Heart right ventricle (tissue), 16 donors: ENCODE results near the gene CIROP. TPM values are rescaled to one million over a fixed set of nuclear protein-coding genes. Genes with fewer than 3 reads are reported as not detected.

Experiments used
- ATAC-seq, 8 donors: fragments of 200-7000 bp; cut with Tn5 transposase; one replicate each; pipeline ENCODE4 v1.9.1; 2020; ENCODE audit warnings: mild to moderate bottlenecking in 8 of 8, moderate library complexity in 8 of 8, moderate number of reproducible peaks in 1 of 8
- DNase-seq, 2 donors: peaks; one replicate each; pipeline ENCODE4 v3.0.0-alpha.2; 2020
- H3K27ac ChIP-seq, 10 donors: fragments of 200-600 bp; sonication (generic) in 2 of 10; one replicate each; pipeline versions ENCODE4 v1.5.0 to v1.8.0; 2020 to 2022; ENCODE audit warnings: mild to moderate bottlenecking in 3 of 10
- H3K27me3 ChIP-seq, 7 donors: fragments of 200-600 bp; one replicate each; pipeline ENCODE4 v1.8.0; 2021 to 2022; ENCODE audit warnings: mild to moderate bottlenecking in 2 of 7
- H3K36me3 ChIP-seq, 9 donors: fragments of 200-600 bp; sonication (generic) in 1 of 9; one replicate each; pipeline versions ENCODE4 v1.5.0 to v1.8.0; 2020 to 2022; ENCODE audit warnings: mild to moderate bottlenecking in 2 of 9
- H3K4me1 ChIP-seq, 9 donors: fragments of 200-600 bp; sonication (generic) in 1 of 9; one replicate each; pipeline versions ENCODE4 v1.5.0 to v1.8.0; 2020 to 2022; ENCODE audit warnings: mild to moderate bottlenecking in 4 of 9
- H3K4me3 ChIP-seq, 10 donors: fragments of 200-600 bp; sonication (generic) in 2 of 10; one replicate each; pipeline versions ENCODE4 v1.5.0 to v1.8.0; 2020 to 2022; ENCODE audit warnings: mild to moderate bottlenecking in 7 of 10, moderate library complexity in 2 of 10
- H3K9me3 ChIP-seq, 11 donors: fragments of 200-600 bp in 10 of 11; sonication (generic) in 2 of 11; one replicate each; pipeline versions ENCODE4 v1.5.0 to v1.8.0; 2013 to 2022; ENCODE audit warnings: mild to moderate bottlenecking in 2 of 11, control low read depth in 1 of 11, moderate library complexity in 1 of 11
- CTCF ChIP-seq, 9 donors: fragments of 200-600 bp; sonication (generic) in 2 of 9; IDR thresholded peaks; one replicate each; pipeline versions ENCODE4 v1.5.0 to v1.8.0; 2021 to 2022; ENCODE audit warnings: antibody characterized with exemption in 9 of 9, mild to moderate bottlenecking in 5 of 9, moderate library complexity in 1 of 9
- WGBS, 2 donors: extraction: QIAGEN DNeasy Blood & Tissue Kit; methylation state at CpG; one replicate each; pipeline ENCODE4 v1.1.7; 2013; ENCODE audit warnings: inconsistent platforms in 1 of 2; 5-methylcytosine and 5-hydroxymethylcytosine counted together
- intact Hi-C, 10 donors: fragments of 100-400 bp; cut with DNase I; formaldehyde crosslinking; loops; one replicate each; pipeline versions ENCODE4 v1.11.1 to v1.14.2; 2022
- polyA plus RNA-seq, 2 donors: library from polyadenylated mRNA; stranded (reverse); fragments of 200-250 nt; gene quantifications; one replicate each; pipeline ENCODE4 v1.2.3, GENCODE V29; 2013
- total RNA-seq, 10 donors: library from RNA; stranded (reverse); fragmentation: NEBNext Ultra II Directional in 3 of 10; extraction: Animal tissue kit (Norgen Biotek cat#: 25700) in 3 of 10; gene quantifications; one replicate each; pipeline versions ENCODE4 v1.2.1 to v1.2.4, GENCODE V29; 2021 to 2023
- donor health status: Arrhythmogenic right ventricular cardiomyopathy.
- donor health status: ischemic (EF 13 %, LVEDD 7.1; RV severe dilation, severe dysfunction).
- donor health status: healthy with polysubstance abuse.
- donor health status: DM: no; HTN: yes; CAD: no.
- donor health status: DM: no; HTN: no; CAD: no.
- donor health status: ischemic (EF 25% LVEDD 6.9; RV normal size, moderate dysfunction).
- donor health status: ischemic (EF 25% LVEDD 5.7; RV mildly dilated, moderate dysfunction).
- donor health status: healthy.
- donor health status: DM: yes; HTN: yes; CAD: no.
- donor health status: Ischemic cardiomyopathy.
- donor health status: ischemic (EF 35%, LVEDD 5.7; RV mildly dilated, moderate dysfunction).
- donor health status: nonischemic (EF 11% LVEDD 7.7; RV severe dilation, severe dysfunction).
- donor health status: DM: yes; HTN: yes; CAD: no.
- donor health status: PGD.
- donor health status: ischemic (EF 29% LVEDD 5.4; RV normal size, mild dysfunction).
- donor health status: nonischemic (EF 23%, LVEDD 6.1; RV moderate dilation, normal function).

The CIROP gene
- total and polyA plus RNA-seq, 12 donors = not detected

GRCh38 chr14:23148591-23149249, 43.9 kb upstream of the CIROP start:
- TF ChIP-seq CTCF (IDR thresholded peaks at IDR 0.05) = no peak
- 91 to 92% methylated on average over 5 of the region's 5 CpGs for WGBS, 2 donors
- H3K27me3 ChIP-seq = no peaks in the 10 kb centered on the region
- H3K4me1 ChIP-seq = peaks cover 0 to 31% (median 13%) of the 10 kb centered on the region in 9 donors
- intact Hi-C loops = no loop called here
- no peak for DNase-seq
- no peaks in the 10 kb centered on the region for H3K9me3 ChIP-seq
- no peak overlapping the region for H3K27ac ChIP-seq
- no peak overlapping the region for H3K4me3 ChIP-seq
- ATAC-seq = no peak
- no peaks in the 10 kb centered on the region for H3K36me3 ChIP-seq

GRCh38 chr14:23147676-23148075, 42.9 kb upstream of the CIROP start:
- DNase-seq (peak in 1 of 2 donors; percentile 33), ATAC-seq (peak in 5 of 8 donors; percentile 20 to 70 (median 45))
- intact Hi-C loops = no loop called here
- TF ChIP-seq CTCF (IDR thresholded peaks at IDR 0.05) = no peak
- 28 to 51% methylated on average over 1 of the region's 1 CpG for WGBS, 2 donors
- H3K4me1 ChIP-seq = peaks cover 0 to 28% (median 14%) of the 10 kb centered on the region in 9 donors
- no peak overlapping the region for H3K4me3 ChIP-seq
- no peaks in the 10 kb centered on the region for H3K27me3 ChIP-seq
- H3K27ac ChIP-seq = no peak overlapping the region
- no peaks in the 10 kb centered on the region for H3K9me3 ChIP-seq
- H3K36me3 ChIP-seq = peaks cover 0 to 5% (median 0%) of the 10 kb centered on the region in 9 donors

- peaks cover 0 to 33% (median 14%) of the 10 kb centered on the region in 9 donors for H3K4me1 ChIP-seq
Observed at GRCh38 chr14:23146980-23147379, 42.2 kb upstream of the CIROP start.

GRCh38 chr14:23146351-23146910, 41.6 kb upstream of the CIROP start:
- H3K9me3 ChIP-seq = no peaks in the 10 kb centered on the region
- intact Hi-C loops = no loop called here
- H3K27ac ChIP-seq = peak overlapping the region in 1 of 10 donors; percentile 1
- no peak overlapping the region for H3K4me3 ChIP-seq
- H3K4me1 ChIP-seq = peaks cover 0 to 38% (median 14%) of the 10 kb centered on the region in 9 donors
- WGBS, 2 donors = 73 to 79% methylated on average over 2 of the region's 2 CpGs
- TF ChIP-seq CTCF (IDR thresholded peaks at IDR 0.05) = no peak
- DNase-seq (no peak), ATAC-seq (no peak)
- H3K27me3 ChIP-seq = no peaks in the 10 kb centered on the region
- peaks cover 0 to 7% (median 0%) of the 10 kb centered on the region in 9 donors for H3K36me3 ChIP-seq

More at GRCh38 chr14:23146980-23147379, 42.2 kb upstream of the CIROP start:
- WGBS, 2 donors = 94 to 95% methylated on average over 4 of the region's 4 CpGs
- no peak for TF ChIP-seq CTCF (IDR thresholded peaks at IDR 0.05)
- H3K36me3 ChIP-seq = peaks cover 0 to 7% (median 0%) of the 10 kb centered on the region in 9 donors
- ATAC-seq (no peak), DNase-seq (no peak)
- no peaks in the 10 kb centered on the region for H3K9me3 ChIP-seq
- H3K27ac ChIP-seq = no peak overlapping the region
- intact Hi-C loops = no loop called here
- no peak overlapping the region for H3K4me3 ChIP-seq
- H3K27me3 ChIP-seq = no peaks in the 10 kb centered on the region
